Measurements from ENCODE around the gene TNS3.

TNS3 gene

DNA sequence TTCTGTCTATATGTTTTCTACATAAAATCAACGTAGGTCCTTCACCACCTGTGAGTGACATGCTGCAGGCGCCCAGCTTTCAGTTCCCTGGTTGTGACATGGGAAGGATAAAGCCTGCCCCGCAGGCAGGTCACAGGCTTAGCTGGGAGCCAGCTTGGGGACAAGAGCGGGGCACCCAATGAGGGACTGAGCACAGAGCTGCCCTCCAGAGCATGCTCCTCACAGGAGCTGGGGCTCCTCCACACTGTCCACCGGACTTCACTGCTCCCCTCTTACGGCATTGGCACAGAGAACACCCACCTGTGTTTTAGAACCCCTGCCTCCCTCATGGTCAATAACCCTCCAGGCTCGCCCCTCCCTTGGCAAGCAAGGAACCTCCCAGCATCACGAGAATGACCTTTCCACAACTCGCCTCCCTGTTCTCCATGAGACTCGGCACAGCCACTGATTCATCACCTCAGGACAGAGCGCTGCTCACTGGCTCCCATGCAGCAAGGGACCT, 187.1 kb downstream of the TNS3 start:
- H3K27ac ChIP-seq (replicated peaks), result no peak overlapping the region
- H3K4me3 ChIP-seq (replicated peaks; ENCODE audit: insufficient read depth, low read length), result no peak overlapping the region
- no peaks in the 10 kb centered on the region for H3K27me3 ChIP-seq (ENCODE audit: insufficient read depth, poor library complexity, severe bottlenecking)
- no peak for TF ChIP-seq SPI1 (IDR thresholded peaks at IDR 0.05; ENCODE audit: borderline replicate concordance, low read depth)
- TF ChIP-seq POLR2AphosphoS5 (IDR thresholded peaks at IDR 0.05; ENCODE audit: low read depth), result no peak
- TF ChIP-seq, protein P1, sequence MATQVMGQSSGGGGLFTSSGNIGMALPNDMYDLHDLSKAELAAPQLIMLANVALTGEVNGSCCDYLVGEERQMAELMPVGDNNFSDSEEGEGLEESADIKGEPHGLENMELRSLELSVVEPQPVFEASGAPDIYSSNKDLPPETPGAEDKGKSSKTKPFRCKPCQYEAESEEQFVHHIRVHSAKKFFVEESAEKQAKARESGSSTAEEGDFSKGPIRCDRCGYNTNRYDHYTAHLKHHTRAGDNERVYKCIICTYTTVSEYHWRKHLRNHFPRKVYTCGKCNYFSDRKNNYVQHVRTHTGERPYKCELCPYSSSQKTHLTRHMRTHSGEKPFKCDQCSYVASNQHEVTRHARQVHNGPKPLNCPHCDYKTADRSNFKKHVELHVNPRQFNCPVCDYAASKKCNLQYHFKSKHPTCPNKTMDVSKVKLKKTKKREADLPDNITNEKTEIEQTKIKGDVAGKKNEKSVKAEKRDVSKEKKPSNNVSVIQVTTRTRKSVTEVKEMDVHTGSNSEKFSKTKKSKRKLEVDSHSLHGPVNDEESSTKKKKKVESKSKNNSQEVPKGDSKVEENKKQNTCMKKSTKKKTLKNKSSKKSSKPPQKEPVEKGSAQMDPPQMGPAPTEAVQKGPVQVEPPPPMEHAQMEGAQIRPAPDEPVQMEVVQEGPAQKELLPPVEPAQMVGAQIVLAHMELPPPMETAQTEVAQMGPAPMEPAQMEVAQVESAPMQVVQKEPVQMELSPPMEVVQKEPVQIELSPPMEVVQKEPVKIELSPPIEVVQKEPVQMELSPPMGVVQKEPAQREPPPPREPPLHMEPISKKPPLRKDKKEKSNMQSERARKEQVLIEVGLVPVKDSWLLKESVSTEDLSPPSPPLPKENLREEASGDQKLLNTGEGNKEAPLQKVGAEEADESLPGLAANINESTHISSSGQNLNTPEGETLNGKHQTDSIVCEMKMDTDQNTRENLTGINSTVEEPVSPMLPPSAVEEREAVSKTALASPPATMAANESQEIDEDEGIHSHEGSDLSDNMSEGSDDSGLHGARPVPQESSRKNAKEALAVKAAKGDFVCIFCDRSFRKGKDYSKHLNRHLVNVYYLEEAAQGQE (IDR thresholded peaks at IDR 0.05; ENCODE audit: insufficient replicate concordance, low read depth), result no peak
- TF ChIP-seq GABPA (IDR thresholded peaks at IDR 0.05; ENCODE audit: low read depth), result no peak
- TF ChIP-seq, protein P2, sequence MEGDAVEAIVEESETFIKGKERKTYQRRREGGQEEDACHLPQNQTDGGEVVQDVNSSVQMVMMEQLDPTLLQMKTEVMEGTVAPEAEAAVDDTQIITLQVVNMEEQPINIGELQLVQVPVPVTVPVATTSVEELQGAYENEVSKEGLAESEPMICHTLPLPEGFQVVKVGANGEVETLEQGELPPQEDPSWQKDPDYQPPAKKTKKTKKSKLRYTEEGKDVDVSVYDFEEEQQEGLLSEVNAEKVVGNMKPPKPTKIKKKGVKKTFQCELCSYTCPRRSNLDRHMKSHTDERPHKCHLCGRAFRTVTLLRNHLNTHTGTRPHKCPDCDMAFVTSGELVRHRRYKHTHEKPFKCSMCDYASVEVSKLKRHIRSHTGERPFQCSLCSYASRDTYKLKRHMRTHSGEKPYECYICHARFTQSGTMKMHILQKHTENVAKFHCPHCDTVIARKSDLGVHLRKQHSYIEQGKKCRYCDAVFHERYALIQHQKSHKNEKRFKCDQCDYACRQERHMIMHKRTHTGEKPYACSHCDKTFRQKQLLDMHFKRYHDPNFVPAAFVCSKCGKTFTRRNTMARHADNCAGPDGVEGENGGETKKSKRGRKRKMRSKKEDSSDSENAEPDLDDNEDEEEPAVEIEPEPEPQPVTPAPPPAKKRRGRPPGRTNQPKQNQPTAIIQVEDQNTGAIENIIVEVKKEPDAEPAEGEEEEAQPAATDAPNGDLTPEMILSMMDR (IDR thresholded peaks at IDR 0.05; ENCODE audit: insufficient read depth, low read length), result no peak
- DNase-seq (ENCODE audit: low read depth in 1 of 2, low spot score in 1 of 2), result no peak

DNA sequence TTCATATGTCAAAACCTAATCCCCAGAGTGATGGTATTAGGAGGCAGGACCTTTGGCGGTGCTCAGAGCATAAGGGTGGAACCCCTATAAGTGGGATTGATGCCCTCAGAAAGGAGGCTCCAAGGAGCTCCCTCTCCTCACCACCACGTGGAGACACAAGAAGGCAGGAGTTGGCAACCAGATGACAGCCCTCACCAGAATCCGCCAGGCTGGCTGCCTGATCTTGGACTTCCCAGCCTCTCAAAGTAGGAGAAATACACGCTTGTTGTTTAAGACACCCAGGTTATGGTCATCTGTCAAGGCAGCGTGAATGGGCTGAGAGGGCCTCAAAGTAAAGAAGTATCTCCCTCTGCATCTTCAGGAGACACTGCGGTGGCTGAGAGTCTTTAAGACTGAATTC, 187.7 kb downstream of the TNS3 start:
- DNase-seq (ENCODE audit: low read depth in 1 of 2, low spot score in 1 of 2), result no peak
- TF ChIP-seq SPI1 (IDR thresholded peaks at IDR 0.05; ENCODE audit: borderline replicate concordance, low read depth) (no peak), POLR2AphosphoS5 (IDR thresholded peaks at IDR 0.05; ENCODE audit: low read depth) (no peak), GABPA (IDR thresholded peaks at IDR 0.05; ENCODE audit: low read depth) (no peak)
- TF ChIP-seq, protein P1 (IDR thresholded peaks at IDR 0.05; ENCODE audit: insufficient replicate concordance, low read depth), result no peak
- TF ChIP-seq, protein P2 (IDR thresholded peaks at IDR 0.05; ENCODE audit: insufficient read depth, low read length), result no peak
- H3K27ac ChIP-seq (replicated peaks), result no peak overlapping the region
- H3K4me3 ChIP-seq (replicated peaks; ENCODE audit: insufficient read depth, low read length), result no peak overlapping the region
- no peaks in the 10 kb centered on the region for H3K27me3 ChIP-seq (ENCODE audit: insufficient read depth, poor library complexity, severe bottlenecking)

DNA sequence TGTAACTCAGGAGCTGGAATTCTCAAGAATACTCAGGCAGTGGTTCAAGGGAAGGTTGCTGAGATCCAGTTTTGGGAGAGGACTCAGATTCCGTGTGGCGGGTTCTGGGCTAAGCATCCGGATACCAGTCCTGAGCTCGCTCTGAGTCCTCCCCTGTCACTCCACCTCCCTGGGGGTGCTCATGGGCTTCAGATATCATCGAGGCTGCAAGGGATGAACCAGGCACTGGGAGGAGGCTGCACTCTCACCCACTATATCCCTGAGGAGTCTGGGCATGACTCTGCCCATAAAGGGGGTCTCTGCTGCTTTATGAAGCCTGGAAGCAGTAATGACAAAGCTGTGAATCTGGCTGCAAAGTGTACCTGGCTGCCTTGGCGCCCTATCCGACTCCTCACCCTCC, 188.5 kb downstream of the TNS3 start:
- H3K4me3 ChIP-seq (replicated peaks; ENCODE audit: insufficient read depth, low read length), result no peak overlapping the region
- no peak for DNase-seq (ENCODE audit: low read depth in 1 of 2, low spot score in 1 of 2)
- TF ChIP-seq SPI1 (IDR thresholded peaks at IDR 0.05; ENCODE audit: borderline replicate concordance, low read depth), result no peak
- TF ChIP-seq, protein P1 (IDR thresholded peaks at IDR 0.05; ENCODE audit: insufficient replicate concordance, low read depth), result no peak
- TF ChIP-seq, protein P2 (IDR thresholded peaks at IDR 0.05; ENCODE audit: insufficient read depth, low read length), result no peak
- TF ChIP-seq POLR2AphosphoS5 (IDR thresholded peaks at IDR 0.05; ENCODE audit: low read depth), result no peak
- TF ChIP-seq GABPA (IDR thresholded peaks at IDR 0.05; ENCODE audit: low read depth), result no peak
- H3K27me3 ChIP-seq (ENCODE audit: insufficient read depth, poor library complexity, severe bottlenecking), result no peaks in the 10 kb centered on the region
- H3K27ac ChIP-seq (replicated peaks), result no peak overlapping the region

All from HL-60 (cell line).